ENCODE measurements around the gene SLC16A5.
"Not testable (repeated sequence)": the region's sequence is repeated elsewhere in the genome, so short reads cannot be mapped to it uniquely, and the experiment has no call there.

SLC16A5 gene

GRCh38 chr17:75132018-75133000, 44.6 kb downstream of the SLC16A5 start:
- not testable (repeated sequence) for DNase-seq (ENCODE audit: low read depth in 2 of 3, low spot score in 1 of 3)

- no peak for DNase-seq (ENCODE audit: low read depth in 2 of 3, low spot score in 1 of 3)
These were observed 45.2 kb downstream of the SLC16A5 start for GRCh38 chr17:75133001-75133400.

GRCh38 chr17:75133607-75134347, 46.0 kb downstream of the SLC16A5 start:
- not testable (repeated sequence) for DNase-seq (ENCODE audit: low read depth in 2 of 3, low spot score in 1 of 3)

GRCh38 chr17:75135452-75135851, 47.7 kb downstream of the SLC16A5 start:
- DNase-seq (ENCODE audit: low read depth in 2 of 3, low spot score in 1 of 3): no peak

- no peak for DNase-seq (ENCODE audit: low read depth in 2 of 3, low spot score in 1 of 3)
These were observed 48.2 kb downstream of the SLC16A5 start for GRCh38 chr17:75135946-75136345.

- DNase-seq (ENCODE audit: low read depth in 2 of 3, low spot score in 1 of 3): not testable (repeated sequence)
These were observed 50.0 kb downstream of the SLC16A5 start for GRCh38 chr17:75137762-75138161.

GRCh38 chr17:75138519-75138918, 50.8 kb downstream of the SLC16A5 start:
- DNase-seq (ENCODE audit: low read depth in 2 of 3, low spot score in 1 of 3): no peak

GRCh38 chr17:75142236-75142971, 54.6 kb downstream of the SLC16A5 start:
- DNase-seq (ENCODE audit: low read depth in 2 of 3, low spot score in 1 of 3): no peak

- DNase-seq (ENCODE audit: low read depth in 2 of 3, low spot score in 1 of 3): no peak
These were observed 57.2 kb downstream of the SLC16A5 start for GRCh38 chr17:75144816-75145512.

GRCh38 chr17:75146592-75146991, 58.8 kb downstream of the SLC16A5 start:
- DNase-seq (ENCODE audit: low read depth in 2 of 3, low spot score in 1 of 3): no peak

GRCh38 chr17:75147878-75148546, 60.3 kb downstream of the SLC16A5 start:
- DNase-seq (ENCODE audit: low read depth in 2 of 3, low spot score in 1 of 3): no peak

- DNase-seq (ENCODE audit: low read depth in 2 of 3, low spot score in 1 of 3): no peak
These were observed 64.2 kb downstream of the SLC16A5 start for GRCh38 chr17:75151930-75152329.

GRCh38 chr17:75152523-75152921, 64.8 kb downstream of the SLC16A5 start:
- no peak for DNase-seq (ENCODE audit: low read depth in 2 of 3, low spot score in 1 of 3)

- DNase-seq (ENCODE audit: low read depth in 2 of 3, low spot score in 1 of 3): peak in 1 of 3 donors; percentile 17
These were observed 65.4 kb downstream of the SLC16A5 start for GRCh38 chr17:75152922-75153779.

- DNase-seq (ENCODE audit: low read depth in 2 of 3, low spot score in 1 of 3): peak in 1 of 3 donors; percentile 17
These were observed 66.0 kb downstream of the SLC16A5 start for GRCh38 chr17:75153780-75154194.

- DNase-seq (ENCODE audit: low read depth in 2 of 3, low spot score in 1 of 3): peak; percentile 98 to 99 (median 98)
These were observed 66.7 kb downstream of the SLC16A5 start, which contains the start of gene JPT1 for GRCh38 chr17:75154195-75155106. TSS of gene JPT1 (minus strand) at chr17:75154512. CDS start at chr17:75154397, 115 bp downstream.

- DNase-seq (ENCODE audit: low read depth in 2 of 3, low spot score in 1 of 3): no peak
These were observed 67.4 kb downstream of the SLC16A5 start for GRCh38 chr17:75155191-75155601.
